Activated naive CD4-positive, alpha-beta T cell treated with anti-CD3 and anti-CD28 coated beads, Interleukin-2, amount 50 U/mL, for 16 hours (primary cell): ENCODE results near the gene SPOCK1.
"Not testable (repeated sequence)": the region's sequence is repeated elsewhere in the genome, so short reads cannot be mapped to it uniquely, and the experiment has no call there.

Source experiments
- DNase-seq: peaks from one replicate; pipeline ENCODE4 v3.0.0-alpha.2; 2020

Gene SPOCK1

GRCh38 chr5:137254119-137255090 is 244.7 kb downstream of the SPOCK1 start:
- DNase-seq, result no peak

GRCh38 chr5:137252512-137252911 is 246.6 kb downstream of the SPOCK1 start:
- DNase-seq, result no peak

GRCh38 chr5:137250421-137250820 is 248.7 kb downstream of the SPOCK1 start:
- no peak for DNase-seq

GRCh38 chr5:137248527-137248926 is 250.6 kb downstream of the SPOCK1 start:
- no peak for DNase-seq

GRCh38 chr5:137245438-137245837 is 253.7 kb downstream of the SPOCK1 start:
- DNase-seq, result no peak

- DNase-seq, result no peak
Observed at GRCh38 chr5:137240285-137240684, 258.8 kb downstream of the SPOCK1 start.

GRCh38 chr5:137236849-137237507 is 262.1 kb downstream of the SPOCK1 start:
- DNase-seq, result no peak

- DNase-seq, result no peak
Observed at GRCh38 chr5:137236252-137236651, 262.9 kb downstream of the SPOCK1 start.

GRCh38 chr5:137234973-137235943 is 263.9 kb downstream of the SPOCK1 start:
- DNase-seq, result no peak

GRCh38 chr5:137233726-137234125 is 265.4 kb downstream of the SPOCK1 start:
- no peak for DNase-seq

GRCh38 chr5:137233304-137233703 is 265.8 kb downstream of the SPOCK1 start:
- not testable (repeated sequence) for DNase-seq

- DNase-seq, result no peak
Observed at GRCh38 chr5:137231540-137231939, 267.6 kb downstream of the SPOCK1 start.

GRCh38 chr5:137228816-137229215 is 270.3 kb downstream of the SPOCK1 start:
- DNase-seq, result no peak

- no peak for DNase-seq
Observed at GRCh38 chr5:137226081-137226480, 273.0 kb downstream of the SPOCK1 start.

GRCh38 chr5:137223324-137224295 is 275.5 kb downstream of the SPOCK1 start:
- no peak for DNase-seq

GRCh38 chr5:137221943-137222342 is 277.2 kb downstream of the SPOCK1 start:
- no peak for DNase-seq

GRCh38 chr5:137220523-137220927 is 278.6 kb downstream of the SPOCK1 start:
- DNase-seq, result no peak

- DNase-seq, result no peak
Observed at GRCh38 chr5:137218896-137219295, 280.2 kb downstream of the SPOCK1 start.

- DNase-seq, result no peak
Observed at GRCh38 chr5:137218471-137218870, 280.7 kb downstream of the SPOCK1 start.

- DNase-seq, result no peak
Observed at GRCh38 chr5:137217599-137218200, 281.4 kb downstream of the SPOCK1 start.

GRCh38 chr5:137216976-137217598 is 282.0 kb downstream of the SPOCK1 start:
- DNase-seq, result no peak
